HG02571 (cell line): ENCODE results near the gene SLC7A7.
"Not testable (repeated sequence)": the region's sequence is repeated elsewhere in the genome, so short reads cannot be mapped to it uniquely, and the experiment has no call there.

Source experiments
- ATAC-seq: cut with Tn5 transposase; IDR thresholded peaks from one replicate; pipeline ENCODE4 v1.9.1; 2021; ENCODE audit warnings: mild to moderate bottlenecking, moderate library complexity; ENCODE audit not compliant: unreplicated experiment

Gene SLC7A7

GRCh38 chr14:22814941-22815713 lies at the start of gene SLC7A7:
SLC7A7 (minus strand) TSS chr14:22815435; CDS start chr14:22813398, 2,037 bp downstream.
- no peak for ATAC-seq

GRCh38 chr14:22864979-22865378 lies 49.7 kb upstream of the SLC7A7 start:
- ATAC-seq = no peak

GRCh38 chr14:22861651-22862050 lies 46.4 kb upstream of the SLC7A7 start:
- no peak for ATAC-seq

- not testable (repeated sequence) for ATAC-seq
These were observed 45.1 kb upstream of the SLC7A7 start for GRCh38 chr14:22860377-22860776.

- ATAC-seq = no peak
These were observed 41.2 kb upstream of the SLC7A7 start for GRCh38 chr14:22856428-22856827.

- no peak for ATAC-seq
These were observed 39.9 kb upstream of the SLC7A7 start for GRCh38 chr14:22854963-22855724.

- ATAC-seq = not testable (repeated sequence)
These were observed 39.1 kb upstream of the SLC7A7 start for GRCh38 chr14:22854296-22854695.

GRCh38 chr14:22852940-22853767 lies 37.9 kb upstream of the SLC7A7 start:
- ATAC-seq = peak; percentile 67

- ATAC-seq = no peak
These were observed 37.3 kb upstream of the SLC7A7 start for GRCh38 chr14:22852599-22852939.

- not testable (repeated sequence) for ATAC-seq
These were observed 36.9 kb upstream of the SLC7A7 start for GRCh38 chr14:22852178-22852577.

- ATAC-seq = no peak
These were observed 35.9 kb upstream of the SLC7A7 start for GRCh38 chr14:22850944-22851764.

GRCh38 chr14:22849212-22849819 lies 34.1 kb upstream of the SLC7A7 start:
- ATAC-seq = no peak

GRCh38 chr14:22848351-22849164 lies 33.3 kb upstream of the SLC7A7 start:
- ATAC-seq = no peak

GRCh38 chr14:22847661-22848341 lies 32.6 kb upstream of the SLC7A7 start:
- no peak for ATAC-seq

- ATAC-seq = no peak
These were observed 31.6 kb upstream of the SLC7A7 start for GRCh38 chr14:22846811-22847307.

GRCh38 chr14:22845821-22846625 lies 30.8 kb upstream of the SLC7A7 start:
- no peak for ATAC-seq

- no peak for ATAC-seq
These were observed 29.8 kb upstream of the SLC7A7 start for GRCh38 chr14:22845103-22845394.
